GM10266 (cell line): ENCODE results near the gene HECTD1.
A peak's percentile ranks its signal among the peaks of the same experiment; 100 is the strongest.

ENCODE experiments used
- DNase-seq: peaks from one replicate; pipeline ENCODE4 v3.0.0; 2012; ENCODE audit errors: extremely low spot score
- TF ChIP-seq, protein P1 (sequence below): IDR thresholded peaks from 2 replicates; pipeline ENCODE4 v1.5.1; 2012; ENCODE audit warnings: mild to moderate bottlenecking, low read depth; ENCODE audit not compliant: control insufficient read depth, insufficient read depth; ENCODE audit errors: missing control alignments

The HECTD1 gene

DNA sequence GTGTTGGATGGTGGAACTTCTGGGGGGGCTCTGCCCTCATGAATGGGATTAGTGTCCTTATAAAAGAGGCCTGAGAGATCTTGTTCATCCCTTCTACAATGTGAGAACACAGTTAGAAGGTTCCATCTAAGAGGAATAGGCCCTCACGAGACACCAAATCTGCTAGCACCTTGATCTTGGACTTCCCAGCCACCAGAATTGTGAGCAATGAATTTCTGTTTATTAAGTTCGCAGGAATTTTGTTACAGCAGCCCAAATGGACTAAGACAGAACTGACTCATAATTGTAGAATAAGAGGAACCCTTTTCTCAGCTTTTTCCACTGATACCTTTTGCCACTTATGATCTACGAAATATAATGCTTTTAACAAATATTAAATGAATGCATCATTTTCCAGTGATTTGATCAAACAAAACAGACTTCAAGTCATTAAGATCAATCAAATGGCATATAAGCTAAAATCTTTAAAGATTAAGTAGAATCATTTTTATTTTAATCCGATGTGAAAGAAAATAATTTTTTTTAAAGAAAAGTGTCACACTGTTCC lies 68.2 kb downstream of the HECTD1 start:
- TF ChIP-seq, protein P1, sequence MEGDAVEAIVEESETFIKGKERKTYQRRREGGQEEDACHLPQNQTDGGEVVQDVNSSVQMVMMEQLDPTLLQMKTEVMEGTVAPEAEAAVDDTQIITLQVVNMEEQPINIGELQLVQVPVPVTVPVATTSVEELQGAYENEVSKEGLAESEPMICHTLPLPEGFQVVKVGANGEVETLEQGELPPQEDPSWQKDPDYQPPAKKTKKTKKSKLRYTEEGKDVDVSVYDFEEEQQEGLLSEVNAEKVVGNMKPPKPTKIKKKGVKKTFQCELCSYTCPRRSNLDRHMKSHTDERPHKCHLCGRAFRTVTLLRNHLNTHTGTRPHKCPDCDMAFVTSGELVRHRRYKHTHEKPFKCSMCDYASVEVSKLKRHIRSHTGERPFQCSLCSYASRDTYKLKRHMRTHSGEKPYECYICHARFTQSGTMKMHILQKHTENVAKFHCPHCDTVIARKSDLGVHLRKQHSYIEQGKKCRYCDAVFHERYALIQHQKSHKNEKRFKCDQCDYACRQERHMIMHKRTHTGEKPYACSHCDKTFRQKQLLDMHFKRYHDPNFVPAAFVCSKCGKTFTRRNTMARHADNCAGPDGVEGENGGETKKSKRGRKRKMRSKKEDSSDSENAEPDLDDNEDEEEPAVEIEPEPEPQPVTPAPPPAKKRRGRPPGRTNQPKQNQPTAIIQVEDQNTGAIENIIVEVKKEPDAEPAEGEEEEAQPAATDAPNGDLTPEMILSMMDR, result no peak
- no peak for DNase-seq

DNA sequence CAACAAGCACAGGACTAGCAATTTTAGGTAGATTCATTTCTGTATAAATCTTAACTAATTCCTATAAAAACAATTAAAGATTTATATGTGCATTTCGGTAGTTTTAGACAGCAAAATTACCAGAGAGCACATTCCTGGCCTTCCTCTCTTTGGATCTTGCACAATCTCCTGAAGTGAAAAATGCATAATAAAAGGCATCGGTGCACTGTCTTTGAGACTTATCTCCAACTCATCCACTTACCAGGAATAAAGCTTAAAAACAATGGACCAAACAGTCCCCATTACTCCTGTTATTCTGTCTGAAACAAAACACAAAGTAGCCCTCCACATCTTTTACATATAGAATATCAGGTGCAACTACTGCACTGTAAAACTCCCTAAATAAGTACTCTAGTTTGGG lies 69.3 kb downstream of the HECTD1 start:
- no peak for DNase-seq
- TF ChIP-seq, protein P1, result no peak

DNA sequence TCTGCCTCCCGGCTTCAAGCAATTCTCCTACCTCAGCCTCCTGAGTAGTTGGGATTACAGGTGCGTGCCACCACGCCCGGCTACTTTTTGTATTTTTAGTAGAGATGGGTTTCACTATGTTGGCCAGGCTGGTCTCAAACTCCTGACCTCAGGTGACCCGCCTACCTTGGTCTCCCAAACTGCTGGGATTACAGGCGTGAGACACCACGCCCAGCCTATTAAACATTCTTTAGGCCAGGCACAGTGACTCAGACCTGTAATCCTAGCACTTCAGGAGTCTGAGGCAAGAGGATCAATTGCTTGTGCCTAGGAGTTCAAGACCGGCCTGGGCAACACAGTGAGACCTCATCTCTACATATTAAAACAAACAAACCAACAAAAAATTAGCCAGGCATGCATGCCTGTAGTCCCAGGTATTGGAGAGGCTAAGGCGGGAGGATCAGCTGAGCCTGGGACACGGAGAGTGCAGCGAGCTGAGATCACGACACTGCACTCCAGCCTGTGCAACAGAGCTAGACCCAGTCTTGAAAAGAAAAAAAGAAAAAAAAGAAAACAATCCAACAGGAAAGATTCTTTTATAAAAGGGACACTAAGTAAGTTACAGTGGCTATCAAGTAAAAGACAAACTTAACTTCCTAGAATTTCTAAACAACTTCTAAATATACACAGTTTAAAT lies 70.2 kb downstream of the HECTD1 start:
- TF ChIP-seq, protein P1, result no peak
- DNase-seq, result no peak

GRCh38 chr14:31133133-31133532 lies 74.5 kb downstream of the HECTD1 start:
- no peak for DNase-seq
- TF ChIP-seq, protein P1, result no peak

DNA sequence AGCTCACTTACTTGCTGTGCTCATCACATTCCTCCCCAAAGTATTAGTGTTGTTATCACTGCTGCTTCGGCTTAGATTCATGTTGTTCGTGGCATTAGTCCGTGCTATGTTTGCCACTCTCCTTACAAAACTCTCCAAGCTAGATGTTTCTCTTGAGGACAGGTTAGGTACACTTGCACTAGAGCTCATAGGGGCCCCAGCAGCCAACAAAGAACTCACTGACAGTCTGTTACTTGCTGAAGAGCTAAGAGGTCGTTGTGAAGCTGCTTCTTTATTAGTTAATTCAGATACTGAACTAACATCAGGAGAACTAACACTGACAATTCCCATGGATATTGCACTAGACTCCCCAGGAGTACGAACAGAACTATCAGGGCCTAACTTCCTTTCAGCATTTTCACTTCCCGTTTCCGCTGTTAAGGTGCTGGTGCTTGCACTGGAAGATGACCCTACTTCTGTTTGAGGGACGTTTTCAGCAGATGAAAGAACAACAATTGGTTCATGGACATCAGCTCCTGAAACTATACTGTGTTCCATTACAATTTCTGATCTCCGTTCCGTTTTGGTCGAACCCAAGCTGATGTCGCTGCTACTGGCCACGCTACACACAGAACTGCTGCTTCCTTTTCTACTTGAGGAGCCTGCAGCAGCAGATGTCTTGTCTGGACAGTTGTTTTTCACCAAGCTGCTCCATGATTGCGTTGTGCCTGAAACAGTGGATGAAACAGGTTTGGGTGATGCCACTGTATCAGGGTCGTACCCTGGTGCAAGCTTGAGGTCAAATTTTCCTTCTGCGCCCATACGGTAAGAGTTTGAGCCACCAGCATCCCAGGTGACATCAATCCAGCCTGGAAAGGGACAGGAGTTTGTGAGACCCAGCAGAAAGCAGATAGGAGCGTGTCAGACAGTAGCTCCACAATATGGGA lies 78.7 kb downstream of the HECTD1 start:
- peak; percentile 7 for DNase-seq
- TF ChIP-seq, protein P1, result no peak

GRCh38 chr14:31127690-31128089 lies 79.9 kb downstream of the HECTD1 start:
- TF ChIP-seq, protein P1, result no peak
- DNase-seq, result peak; percentile 37
